Naive B cell (primary cell): ENCODE measurements around the gene PPP1R37. TPM values are rescaled to one million over a fixed set of nuclear protein-coding genes. Genes with fewer than 3 reads are reported as not detected.

Source experiments
- ATAC-seq, 2 donors: fragments of 150-1000 bp; cut with Tn5 transposase; 2 replicates each; pipeline ENCODE4 v1.10.0; 2021; ENCODE audit warnings: low read depth in 2 of 2, mild to moderate bottlenecking in 2 of 2, moderate library complexity in 2 of 2
- DNase-seq: peaks from one replicate; pipeline ENCODE4 v3.0.0; 2022
- H3K27ac Mint-ChIP-seq, 6 donors: one replicate each; pipeline ENCODE4 v1.8.0; 2020 to 2022; ENCODE audit warnings: mild to moderate bottlenecking in 6 of 6, mixed read lengths in 6 of 6, moderate library complexity in 5 of 6, inconsistent platforms in 2 of 6
- H3K27me3 Mint-ChIP-seq, 3 donors: one replicate each; pipeline ENCODE4 v1.8.0; 2021 to 2022; ENCODE audit warnings: mixed read lengths in 3 of 3, mild to moderate bottlenecking in 1 of 3
- H3K36me3 Mint-ChIP-seq, 2 donors: one replicate each; pipeline ENCODE4 v1.8.0; 2020 to 2022; ENCODE audit warnings: mixed read lengths in 2 of 2, inconsistent platforms in 1 of 2, mild to moderate bottlenecking in 1 of 2
- H3K4me1 Mint-ChIP-seq, 3 donors: one replicate each; pipeline ENCODE4 v1.8.0; 2020 to 2022; ENCODE audit warnings: mixed read lengths in 3 of 3, inconsistent platforms in 1 of 3, mild to moderate bottlenecking in 1 of 3, moderate library complexity in 1 of 3
- H3K4me3 Mint-ChIP-seq, 8 donors: one replicate each; pipeline ENCODE4 v1.8.0; 2020 to 2022; ENCODE audit warnings: mild to moderate bottlenecking in 8 of 8, mixed read lengths in 8 of 8, moderate library complexity in 8 of 8, inconsistent platforms in 2 of 8
- H3K9me3 Mint-ChIP-seq, 7 donors: one replicate each; pipeline ENCODE4 v1.8.0; 2020 to 2022; ENCODE audit warnings: mixed read lengths in 7 of 7, mild to moderate bottlenecking in 5 of 7, inconsistent platforms in 2 of 7, moderate library complexity in 1 of 7
- polyA plus RNA-seq, 6 donors: library from polyadenylated mRNA; unstranded; fragments of 300-500 nt; fragmentation: Illumina TruSeq; gene quantifications; one replicate each; pipeline ENCODE4 v1.2.3, GENCODE V29; 2021; ENCODE audit warnings: low read depth in 6 of 6

The PPP1R37 gene
- polyA plus RNA-seq, 6 donors from 2014 or later, result 0.20 to 1.4 (median 0.32) TPM; not detected in 1

DNA sequence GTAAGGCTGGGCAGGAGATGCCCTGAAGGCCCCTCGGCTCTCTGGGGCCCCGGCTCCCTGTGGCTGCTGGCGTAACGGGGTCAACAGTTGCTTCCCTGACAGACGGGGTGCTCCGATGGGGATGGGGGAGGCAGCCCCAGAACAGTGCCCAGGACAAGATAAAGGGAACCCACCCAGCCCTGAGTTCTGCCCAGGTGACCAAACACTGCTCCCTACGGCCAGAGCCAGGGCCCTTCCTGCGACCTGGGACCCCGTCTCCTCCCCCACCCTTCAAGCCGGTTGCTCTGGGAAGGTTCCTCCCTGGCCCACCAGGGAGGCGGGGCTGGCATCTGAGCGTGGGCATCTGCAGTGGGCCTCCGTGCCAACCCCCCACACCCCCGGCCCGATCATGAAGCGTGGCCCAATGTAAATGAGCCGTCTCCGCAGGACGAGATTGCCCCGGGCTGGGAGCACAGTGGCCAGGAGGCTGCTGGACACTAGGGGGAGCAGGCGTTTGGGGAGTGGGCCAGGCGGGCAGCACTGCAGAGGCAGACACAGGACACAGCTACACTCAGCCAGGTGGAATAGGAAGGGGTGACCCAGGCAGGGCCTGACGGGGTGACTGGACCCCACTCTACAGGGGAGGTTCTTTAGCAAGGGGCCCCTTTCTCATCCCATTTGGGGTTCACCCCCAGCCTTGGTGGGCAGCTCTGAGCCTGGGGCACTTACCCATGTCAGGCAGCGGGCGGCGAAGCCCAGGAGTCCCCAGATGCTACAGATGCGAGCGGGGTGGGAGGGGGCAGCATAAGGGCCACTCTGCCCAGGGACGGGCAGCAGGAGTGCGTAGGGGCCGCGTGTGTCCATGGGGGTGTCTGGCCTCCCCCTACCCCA, 69.0 kb downstream of the PPP1R37 start:
- Mint-ChIP-seq H3K9me3 (no peaks in the 10 kb centered on the region), H3K27me3 (peaks cover 3 to 35% (median 28%) of the 10 kb centered on the region in 3 donors), H3K4me3 (no peak overlapping the region), H3K4me1 (peaks cover 16 to 34% (median 28%) of the 10 kb centered on the region in 3 donors), H3K27ac (no peak overlapping the region), H3K36me3 (no peaks in the 10 kb centered on the region)
- DNase-seq, result no peak
- no peak for ATAC-seq

DNA sequence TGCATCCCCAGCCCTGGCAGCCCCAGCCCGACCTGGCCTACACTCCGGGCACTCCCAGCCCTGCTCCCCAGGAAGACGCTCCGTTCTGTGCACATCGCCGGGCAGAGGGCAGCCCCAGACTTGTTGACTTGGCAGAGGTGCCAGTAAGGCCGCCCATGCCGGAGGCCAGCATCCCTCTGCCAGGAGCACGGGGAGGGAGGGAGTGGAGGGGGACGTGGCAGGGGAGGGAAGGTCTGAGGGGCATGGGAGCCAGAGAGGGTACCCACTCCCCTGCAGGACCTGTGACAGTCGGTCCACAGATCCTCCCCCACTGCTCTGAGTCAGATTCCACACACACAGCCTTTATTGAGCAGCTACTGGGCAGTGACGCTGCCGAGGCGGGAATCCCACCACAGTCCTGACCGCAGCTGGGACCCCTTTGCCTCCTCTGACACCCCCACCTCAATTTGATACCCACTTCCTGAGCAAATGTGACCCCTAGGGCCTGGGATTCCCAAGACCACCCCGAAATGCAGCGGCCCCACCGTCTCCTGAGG, 69.7 kb downstream of the PPP1R37 start:
- Mint-ChIP-seq H3K4me1 (peaks cover 16 to 36% (median 28%) of the 10 kb centered on the region in 3 donors), H3K27ac (no peak overlapping the region), H3K4me3 (no peak overlapping the region), H3K9me3 (no peaks in the 10 kb centered on the region), H3K27me3 (peaks cover 0 to 31% (median 22%) of the 10 kb centered on the region in 3 donors), H3K36me3 (no peaks in the 10 kb centered on the region)
- ATAC-seq (no peak), DNase-seq (no peak)

DNA sequence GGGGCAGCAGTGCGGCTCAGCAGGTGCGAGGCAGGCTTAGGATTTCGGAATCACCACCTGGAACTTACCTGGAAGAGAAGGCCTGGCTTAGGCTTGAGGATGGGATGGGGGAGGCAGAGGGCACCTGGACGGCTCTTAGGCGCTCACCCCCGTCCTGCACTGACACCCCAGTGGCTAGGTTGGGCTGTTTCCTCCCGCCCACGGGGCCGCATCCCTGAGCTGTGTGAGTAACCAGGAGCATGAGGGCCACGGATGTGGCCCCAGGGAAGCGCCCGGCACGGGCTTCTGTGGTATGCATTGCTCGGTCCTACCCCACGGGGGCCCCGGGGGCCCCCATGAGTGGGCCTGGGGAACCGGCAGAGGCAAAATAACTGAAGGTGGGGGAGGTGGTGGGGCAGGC, 70.2 kb downstream of the PPP1R37 start:
- H3K36me3 Mint-ChIP-seq, result no peaks in the 10 kb centered on the region
- no peaks in the 10 kb centered on the region for H3K9me3 Mint-ChIP-seq
- H3K27me3 Mint-ChIP-seq, result peaks cover 0 to 26% (median 18%) of the 10 kb centered on the region in 3 donors
- H3K4me1 Mint-ChIP-seq, result peaks cover 16 to 33% (median 26%) of the 10 kb centered on the region in 3 donors
- ATAC-seq (no peak), DNase-seq (no peak)
- peak overlapping the region in 1 of 8 donors; percentile 21 for H3K4me3 Mint-ChIP-seq
- H3K27ac Mint-ChIP-seq, result no peak overlapping the region

DNA sequence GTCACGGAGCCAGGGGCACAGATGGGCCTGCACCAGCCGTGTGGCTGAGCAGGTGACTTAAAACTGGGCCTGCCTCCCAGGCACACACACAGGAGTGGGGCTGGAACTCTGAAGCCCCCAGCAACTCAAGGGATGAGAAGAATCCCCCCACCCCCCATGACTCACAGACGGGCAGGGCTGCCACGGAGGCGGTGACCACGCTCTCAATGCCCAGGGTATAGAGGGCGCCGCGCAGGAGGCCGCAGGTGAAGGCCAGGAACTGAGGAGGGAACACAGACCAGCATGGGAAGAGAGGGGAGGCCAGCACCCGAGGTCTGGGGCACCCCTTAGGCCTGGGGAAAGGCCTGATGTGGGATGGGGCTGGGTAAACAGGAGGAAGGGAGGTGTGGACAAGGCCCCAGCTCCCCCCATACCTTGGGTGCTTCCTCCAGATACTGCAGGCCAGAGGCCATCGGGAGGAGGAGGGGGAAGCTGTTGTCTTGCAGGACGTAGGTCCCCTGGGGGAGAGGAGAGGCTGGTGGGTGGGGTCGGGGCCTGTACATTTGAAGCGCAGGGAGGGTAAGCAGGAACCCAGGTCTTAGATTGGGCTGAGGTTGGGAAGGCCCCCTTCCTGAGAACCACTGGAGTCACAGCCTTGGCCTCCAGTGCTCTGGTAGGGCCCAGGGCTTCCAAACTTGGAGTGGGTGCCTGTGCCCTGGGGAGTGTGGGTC, 70.9 kb downstream of the PPP1R37 start:
- no peak for DNase-seq
- ATAC-seq, result peak in 1 of 2 donors; percentile 4
- H3K4me1 Mint-ChIP-seq, result peaks cover 16 to 30% (median 22%) of the 10 kb centered on the region in 3 donors
- no peaks in the 10 kb centered on the region for H3K36me3 Mint-ChIP-seq
- H3K27me3 Mint-ChIP-seq, result peaks cover 0 to 19% (median 11%) of the 10 kb centered on the region in 3 donors
- no peaks in the 10 kb centered on the region for H3K9me3 Mint-ChIP-seq
- H3K4me3 Mint-ChIP-seq, result peak overlapping the region in 4 of 8 donors; percentile 19 to 66 (median 52)
- peak overlapping the region in 4 of 6 donors; percentile 73 to 79 (median 77) for H3K27ac Mint-ChIP-seq

DNA sequence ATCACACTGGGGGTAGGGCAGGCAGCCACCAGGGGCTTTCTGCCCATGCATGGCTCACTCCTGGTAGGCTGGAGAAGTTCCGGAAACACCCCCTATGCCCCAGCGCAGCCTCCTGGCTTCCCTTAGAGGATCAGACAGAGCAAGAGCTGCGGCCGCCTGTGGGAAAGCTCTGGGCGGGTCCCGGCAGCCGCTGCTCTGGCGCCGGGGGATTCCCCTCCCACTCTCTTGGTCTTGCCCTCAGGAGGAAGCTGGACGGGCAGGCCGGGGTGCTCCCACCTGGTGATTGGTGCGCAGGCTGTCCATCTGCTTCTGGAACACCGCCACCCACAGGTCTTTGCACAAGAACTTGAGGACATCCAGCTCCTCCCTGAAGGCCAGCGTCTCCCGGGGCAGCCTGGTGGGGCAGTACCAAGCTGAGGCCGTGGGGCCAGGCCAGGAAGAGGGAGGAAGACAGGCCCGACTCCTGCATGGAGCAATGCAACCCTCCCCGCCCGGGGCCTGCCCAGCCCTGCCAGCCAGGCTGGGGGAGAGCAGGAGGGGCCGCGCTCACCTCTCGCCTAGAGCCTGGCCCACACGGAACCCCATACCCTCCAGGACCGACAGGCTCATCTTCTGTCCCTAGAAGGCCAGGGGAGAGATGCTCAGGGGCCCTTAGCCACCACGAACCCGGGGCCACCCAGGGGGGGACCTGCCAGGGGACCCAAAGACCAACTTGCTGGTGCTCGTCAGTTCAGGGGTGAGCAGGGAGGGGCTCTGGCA, 71.8 kb downstream of the PPP1R37 start:
- H3K27ac Mint-ChIP-seq, result peak overlapping the region in 3 of 6 donors; percentile 15 to 78 (median 73)
- H3K36me3 Mint-ChIP-seq, result no peaks in the 10 kb centered on the region
- ATAC-seq, result peak; percentile 89 to 90
- no peaks in the 10 kb centered on the region for H3K9me3 Mint-ChIP-seq
- peaks cover 16 to 30% (median 22%) of the 10 kb centered on the region in 3 donors for H3K4me1 Mint-ChIP-seq
- peak; percentile 30 for DNase-seq
- H3K27me3 Mint-ChIP-seq, result peaks cover 0 to 10% (median 10%) of the 10 kb centered on the region in 3 donors
- peak overlapping the region in 3 of 8 donors; percentile 15 to 69 (median 44) for H3K4me3 Mint-ChIP-seq

DNA sequence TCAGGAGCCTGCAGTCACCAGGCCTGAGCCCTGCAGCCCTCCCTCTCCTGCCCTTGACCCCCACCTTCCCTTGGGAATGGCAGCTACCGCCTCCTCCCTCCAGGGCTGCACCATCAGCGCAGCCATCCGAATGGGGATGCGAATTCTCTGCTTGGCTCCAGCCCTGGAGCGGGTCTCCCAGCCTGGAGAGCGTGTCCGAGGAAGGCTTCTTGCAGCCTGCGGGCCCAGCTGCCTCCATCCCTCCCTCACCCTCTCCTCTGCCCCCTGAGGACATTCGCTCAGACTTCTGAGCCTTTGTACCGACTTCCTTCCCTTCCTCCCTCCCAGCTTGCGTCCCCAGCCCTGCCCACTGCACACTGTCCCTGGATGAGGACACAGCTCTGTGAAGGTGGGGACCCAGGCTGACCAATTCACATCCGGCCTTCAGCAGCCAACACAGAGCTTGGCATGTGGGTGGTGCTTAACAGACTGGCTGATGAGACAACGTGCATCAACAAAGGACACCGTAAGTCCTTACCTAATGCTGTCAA, 73.8 kb downstream of the PPP1R37 start:
- H3K4me3 Mint-ChIP-seq, result peak overlapping the region in 1 of 8 donors; percentile 40
- H3K27ac Mint-ChIP-seq, result peak overlapping the region in 1 of 6 donors; percentile 74
- no peak for DNase-seq
- no peaks in the 10 kb centered on the region for H3K27me3 Mint-ChIP-seq
- H3K4me1 Mint-ChIP-seq, result peaks cover 21 to 33% (median 29%) of the 10 kb centered on the region in 3 donors
- H3K9me3 Mint-ChIP-seq, result no peaks in the 10 kb centered on the region
- H3K36me3 Mint-ChIP-seq, result no peaks in the 10 kb centered on the region
- no peak for ATAC-seq

DNA sequence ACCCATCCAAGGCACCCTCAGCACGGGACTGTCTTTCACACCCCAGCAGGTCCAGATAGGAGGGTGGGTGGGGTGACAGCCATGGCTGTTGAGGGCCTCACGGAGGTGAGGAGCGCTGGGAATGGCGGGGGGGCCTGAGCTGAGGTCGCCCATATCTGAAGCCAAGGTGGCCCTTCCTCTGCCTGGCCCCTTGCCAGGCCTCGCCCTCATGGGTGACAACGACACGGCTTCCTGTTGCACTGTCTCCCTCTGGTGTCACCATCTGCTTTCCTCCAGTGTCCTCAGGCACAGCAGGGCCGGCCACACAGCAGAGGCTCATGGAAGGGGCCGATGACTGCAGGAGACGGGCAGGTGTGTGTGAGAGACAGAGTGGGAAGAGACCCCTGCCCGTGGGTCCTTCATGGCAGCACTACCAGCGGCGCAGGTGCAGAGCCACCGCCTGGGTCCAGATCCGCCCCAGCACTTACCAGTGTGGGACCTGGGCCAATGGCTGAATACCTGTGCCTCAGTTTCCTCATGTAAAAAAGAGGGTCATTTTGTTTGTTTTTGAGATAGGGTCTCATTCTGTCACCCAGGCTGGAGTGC, 75.9 kb downstream of the PPP1R37 start:
- H3K4me1 Mint-ChIP-seq, result peaks cover 30 to 41% (median 40%) of the 10 kb centered on the region in 3 donors
- H3K27me3 Mint-ChIP-seq, result no peaks in the 10 kb centered on the region
- no peak for DNase-seq
- no peak overlapping the region for H3K27ac Mint-ChIP-seq
- no peaks in the 10 kb centered on the region for H3K9me3 Mint-ChIP-seq
- H3K4me3 Mint-ChIP-seq, result no peak overlapping the region
- ATAC-seq, result no peak
- H3K36me3 Mint-ChIP-seq, result no peaks in the 10 kb centered on the region

DNA sequence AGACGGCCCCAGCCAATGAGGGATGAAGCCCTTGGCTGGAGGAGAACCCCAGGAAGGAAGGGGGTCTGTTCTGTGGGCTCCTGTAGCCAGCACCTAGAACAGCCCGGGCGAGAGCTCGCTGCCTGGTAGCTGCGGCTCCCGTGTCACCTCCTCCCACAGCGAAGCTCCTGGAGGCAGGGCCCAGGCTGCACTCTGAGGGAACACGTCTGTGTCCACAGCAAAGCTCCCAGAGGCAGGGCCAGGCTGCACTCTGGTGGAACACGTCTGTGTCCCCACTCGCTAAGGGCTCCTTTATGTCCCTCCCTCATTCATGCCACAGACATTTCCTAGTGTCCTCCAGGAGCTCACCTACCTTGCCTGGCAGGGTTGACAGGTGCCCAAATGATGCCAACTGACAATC, 76.6 kb downstream of the PPP1R37 start:
- Mint-ChIP-seq H3K4me1 (peaks cover 26 to 34% (median 34%) of the 10 kb centered on the region in 3 donors), H3K27ac (no peak overlapping the region), H3K4me3 (no peak overlapping the region), H3K9me3 (no peaks in the 10 kb centered on the region), H3K27me3 (no peaks in the 10 kb centered on the region), H3K36me3 (no peaks in the 10 kb centered on the region)
- ATAC-seq (no peak), DNase-seq (no peak)

DNA sequence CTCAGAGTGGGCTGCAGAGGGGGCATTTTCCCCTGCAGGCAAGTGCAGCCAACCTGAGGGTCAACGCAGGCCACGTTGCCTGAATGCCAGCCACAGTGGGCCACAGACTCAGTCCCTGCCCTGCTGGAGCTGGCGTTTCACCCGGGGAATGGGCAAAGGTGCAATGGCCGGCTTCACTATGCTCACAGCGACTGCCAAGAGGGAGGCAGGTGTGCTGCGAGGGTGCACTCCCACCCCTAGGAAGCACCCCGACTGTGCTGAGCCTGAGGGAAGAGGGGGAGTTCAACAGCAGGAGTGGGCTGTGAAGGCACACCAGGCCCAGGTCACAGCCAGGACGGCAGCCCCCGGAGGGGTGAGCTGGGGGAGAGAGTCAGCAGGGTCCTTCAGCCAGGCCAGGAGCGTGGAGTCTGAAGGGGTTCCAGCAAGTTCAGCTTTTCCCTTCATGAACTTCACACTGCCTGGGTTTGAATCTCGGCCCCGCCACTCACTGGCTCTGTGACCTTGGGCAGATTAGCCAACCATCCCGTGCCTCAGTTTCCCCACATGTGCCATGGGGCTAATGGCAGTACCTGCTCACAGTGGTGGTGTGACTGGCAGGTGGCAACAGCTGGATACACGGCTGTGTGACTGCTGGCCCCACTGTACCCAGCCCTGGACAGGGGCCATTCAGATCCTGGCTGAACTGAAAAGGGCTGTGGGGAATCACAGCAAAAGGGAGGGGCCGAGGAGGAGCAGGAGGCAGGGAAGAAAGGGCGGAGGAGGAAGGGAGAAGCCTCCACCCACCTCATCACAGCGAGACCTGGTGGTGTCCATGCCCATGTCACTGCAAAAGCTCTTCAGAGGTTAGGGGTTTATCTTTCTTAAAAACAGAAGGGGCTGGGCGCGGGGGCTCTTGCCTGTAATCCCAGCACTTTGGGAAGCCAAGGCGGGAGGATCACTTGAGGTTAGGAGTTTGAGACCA, 77.4 kb downstream of the PPP1R37 start:
- H3K36me3 Mint-ChIP-seq, result no peaks in the 10 kb centered on the region
- no peak overlapping the region for H3K4me3 Mint-ChIP-seq
- DNase-seq, result no peak
- ATAC-seq, result no peak
- H3K9me3 Mint-ChIP-seq, result no peaks in the 10 kb centered on the region
- peaks cover 27 to 38% (median 33%) of the 10 kb centered on the region in 3 donors for H3K4me1 Mint-ChIP-seq
- no peaks in the 10 kb centered on the region for H3K27me3 Mint-ChIP-seq
- no peak overlapping the region for H3K27ac Mint-ChIP-seq

DNA sequence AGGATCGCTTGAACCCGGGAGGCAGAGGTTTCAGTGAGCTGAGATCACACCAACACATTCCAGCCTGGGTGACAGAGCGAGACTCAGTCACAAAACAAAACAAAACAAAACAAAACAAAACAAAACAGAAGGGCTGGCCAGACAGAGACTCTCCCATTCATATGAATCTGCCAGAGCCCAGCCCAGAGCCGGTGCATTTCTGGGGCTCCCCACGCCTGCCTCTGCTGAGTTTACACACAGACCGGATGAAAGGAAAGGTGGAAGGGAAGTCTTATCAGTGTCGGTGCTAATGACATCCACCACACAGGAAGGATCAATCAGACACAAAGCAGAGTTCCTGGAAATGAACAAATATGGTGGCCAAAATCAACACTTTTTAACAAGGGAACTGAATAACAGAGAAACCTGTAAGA, 78.2 kb downstream of the PPP1R37 start:
- Mint-ChIP-seq H3K27ac (peak overlapping the region in 4 of 6 donors; percentile 16 to 80 (median 35)), H3K36me3 (no peaks in the 10 kb centered on the region), H3K4me1 (peaks cover 27 to 41% (median 34%) of the 10 kb centered on the region in 3 donors), H3K4me3 (peak overlapping the region in 4 of 8 donors; percentile 11 to 84 (median 42)), H3K9me3 (no peaks in the 10 kb centered on the region), H3K27me3 (no peaks in the 10 kb centered on the region)
- ATAC-seq, result no peak
- no peak for DNase-seq

DNA sequence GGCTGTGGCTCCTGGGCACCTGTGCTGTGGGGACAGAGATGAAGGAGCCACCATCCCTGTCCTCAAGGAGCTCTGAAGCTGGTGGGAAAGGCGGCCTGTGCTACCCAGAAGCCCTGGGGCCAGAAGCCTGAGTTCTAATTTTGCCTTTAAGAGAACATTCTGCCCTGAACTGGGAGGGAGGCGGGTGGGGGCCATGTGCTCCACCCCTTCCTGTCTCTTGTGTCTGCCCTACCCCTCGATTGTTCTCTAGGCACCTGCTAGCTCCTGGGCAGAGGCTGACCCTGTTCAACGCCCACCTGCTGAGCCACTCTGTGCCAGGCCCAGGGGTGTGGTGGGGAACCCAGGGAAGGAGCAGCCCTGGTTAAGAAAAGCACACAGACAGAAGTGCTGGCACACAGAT, 79.2 kb downstream of the PPP1R37 start:
- Mint-ChIP-seq H3K4me1 (peaks cover 27 to 36% (median 34%) of the 10 kb centered on the region in 3 donors), H3K4me3 (peak overlapping the region in 2 of 8 donors; percentile 12 to 50), H3K36me3 (no peaks in the 10 kb centered on the region)

More for the DNA sequence above, 79.2 kb downstream of the PPP1R37 start:
- Mint-ChIP-seq H3K9me3 (no peaks in the 10 kb centered on the region), H3K27me3 (no peaks in the 10 kb centered on the region), H3K27ac (peak overlapping the region in 1 of 6 donors; percentile 38)
- ATAC-seq (peak; percentile 23 to 51), DNase-seq (no peak)
